GM19328 (cell line): ENCODE measurements around the gene FGD5.

Source experiments
- ATAC-seq: cut with Tn5 transposase; IDR thresholded peaks from one replicate; pipeline ENCODE4 v1.9.1; 2021; ENCODE audit warnings: mild to moderate bottlenecking, moderate library complexity; ENCODE audit not compliant: unreplicated experiment

Gene FGD5

GRCh38 chr3:14922863-14923262 is 104.1 kb downstream of the FGD5 start:
- no peak for ATAC-seq

- no peak for ATAC-seq
These were observed 104.7 kb downstream of the FGD5 start for GRCh38 chr3:14923476-14923875.

- no peak for ATAC-seq
These were observed 107.2 kb downstream of the FGD5 start for GRCh38 chr3:14925729-14926591.

GRCh38 chr3:14926592-14926991 is 107.8 kb downstream of the FGD5 start:
- no peak for ATAC-seq

- ATAC-seq = no peak
These were observed 108.5 kb downstream of the FGD5 start for GRCh38 chr3:14927308-14927707.

- ATAC-seq = no peak
These were observed 110.7 kb downstream of the FGD5 start for GRCh38 chr3:14929310-14930074.

GRCh38 chr3:14933820-14934425 is 115.2 kb downstream of the FGD5 start:
- ATAC-seq = no peak

GRCh38 chr3:14935592-14936345 is 117.0 kb downstream of the FGD5 start:
- no peak for ATAC-seq

- no peak for ATAC-seq
These were observed 120.2 kb downstream of the FGD5 start for GRCh38 chr3:14938954-14939353.

- no peak for ATAC-seq
These were observed 123.1 kb downstream of the FGD5 start for GRCh38 chr3:14941871-14942270.

- ATAC-seq = no peak
These were observed 124.3 kb downstream of the FGD5 start for GRCh38 chr3:14943042-14943441.

- ATAC-seq = no peak
These were observed 127.5 kb downstream of the FGD5 start for GRCh38 chr3:14946236-14946635.

GRCh38 chr3:14946739-14947099 is 128.0 kb downstream of the FGD5 start:
- no peak for ATAC-seq

- peak; percentile 45 for ATAC-seq
These were observed 128.5 kb downstream of the FGD5 start, which contains the start of gene NR2C2 for GRCh38 chr3:14947100-14947885. NR2C2 (plus strand) TSS chr3:14947583; CDS start chr3:15003915, 56,332 bp downstream.

GRCh38 chr3:14947886-14948608 is 129.3 kb downstream of the FGD5 start:
- ATAC-seq = peak; percentile 84

- no peak for ATAC-seq
These were observed 129.9 kb downstream of the FGD5 start for GRCh38 chr3:14948609-14949038.

- ATAC-seq = no peak
These were observed 130.4 kb downstream of the FGD5 start for GRCh38 chr3:14949126-14949525.

- no peak for ATAC-seq
These were observed 131.5 kb downstream of the FGD5 start for GRCh38 chr3:14950274-14950673.

GRCh38 chr3:14957153-14957552 is 138.4 kb downstream of the FGD5 start:
- no peak for ATAC-seq
